GM12801 (cell line): ENCODE data around the gene CBLB.

Source experiments
- CTCF ChIP-seq: IDR thresholded peaks from one replicate; pipeline ENCODE4 v1.5.1; 2011; ENCODE audit warnings: control low read depth; ENCODE audit not compliant: insufficient read length; ENCODE audit errors: extremely low read depth

Gene CBLB

GRCh38 chr3:105731686-105732085 is 137.1 kb downstream of the CBLB start:
- TF ChIP-seq CTCF: no peak

DNA sequence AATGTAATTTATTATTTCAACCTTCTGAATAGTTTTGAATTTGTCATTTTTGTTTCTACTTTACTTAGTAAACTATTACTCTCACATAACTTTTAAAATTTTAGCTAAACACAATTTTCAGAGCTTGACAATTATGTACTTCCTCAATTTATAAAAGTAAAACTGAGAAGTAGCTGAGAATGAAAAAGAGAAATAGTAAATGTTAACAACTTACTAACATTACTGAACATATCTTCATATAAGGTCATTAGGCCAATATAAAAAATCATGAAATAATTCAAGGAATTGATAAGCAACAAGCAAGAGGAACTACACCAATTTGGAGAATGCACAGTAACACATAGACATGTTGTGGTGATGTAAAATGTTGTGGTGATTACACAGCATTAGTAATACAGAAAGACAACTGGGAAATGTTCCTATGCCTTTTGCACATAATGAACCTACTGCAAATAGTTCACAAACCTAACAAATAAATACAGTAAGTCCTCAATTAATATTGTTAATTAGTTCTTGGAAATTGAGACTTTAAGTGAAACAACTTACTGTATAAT is 137.9 kb downstream of the CBLB start:
- no peak for TF ChIP-seq CTCF

DNA sequence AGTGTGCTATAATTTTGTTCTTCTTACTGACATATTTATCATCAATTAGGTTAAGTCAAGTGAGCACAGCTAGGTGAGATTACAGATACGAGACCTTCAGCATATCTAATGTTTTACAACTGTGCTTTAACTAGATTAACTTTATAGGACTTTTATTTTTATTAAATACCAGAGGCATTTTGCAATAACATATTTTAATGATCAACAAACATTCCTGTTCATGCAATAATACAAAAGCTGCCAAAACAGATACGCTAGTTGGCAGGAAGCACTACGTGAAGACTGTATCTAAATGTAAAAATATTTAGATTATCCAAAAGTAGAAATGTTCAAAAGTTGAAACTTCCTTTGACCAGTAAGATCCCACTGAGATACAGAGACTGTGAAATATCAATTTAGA is 139.1 kb downstream of the CBLB start:
- no peak for TF ChIP-seq CTCF

DNA sequence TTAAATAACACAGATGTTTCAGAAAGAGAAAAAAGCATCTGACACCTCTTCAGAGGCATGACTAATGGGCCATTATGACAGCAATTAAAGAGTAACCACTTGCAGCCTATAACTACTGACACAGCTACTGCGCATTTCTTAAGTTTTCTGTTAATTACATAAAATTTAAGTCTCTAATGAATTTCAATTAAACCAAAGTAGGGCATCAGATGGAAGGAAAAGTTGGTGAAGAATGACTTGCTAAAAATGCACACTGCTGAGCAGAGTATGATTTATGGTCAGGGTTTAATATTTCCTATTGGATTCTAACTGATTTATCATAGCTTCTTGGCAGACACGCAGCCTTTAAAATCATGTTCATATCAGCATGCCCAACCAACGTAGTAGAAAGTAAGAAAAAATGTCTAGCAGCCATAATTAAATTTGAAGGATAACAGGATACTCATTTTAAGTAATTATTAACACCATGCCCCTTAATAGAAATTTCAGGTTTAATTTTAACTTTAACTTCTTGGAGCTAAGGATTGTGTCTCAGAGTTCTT is 140.0 kb downstream of the CBLB start:
- TF ChIP-seq CTCF: no peak

DNA sequence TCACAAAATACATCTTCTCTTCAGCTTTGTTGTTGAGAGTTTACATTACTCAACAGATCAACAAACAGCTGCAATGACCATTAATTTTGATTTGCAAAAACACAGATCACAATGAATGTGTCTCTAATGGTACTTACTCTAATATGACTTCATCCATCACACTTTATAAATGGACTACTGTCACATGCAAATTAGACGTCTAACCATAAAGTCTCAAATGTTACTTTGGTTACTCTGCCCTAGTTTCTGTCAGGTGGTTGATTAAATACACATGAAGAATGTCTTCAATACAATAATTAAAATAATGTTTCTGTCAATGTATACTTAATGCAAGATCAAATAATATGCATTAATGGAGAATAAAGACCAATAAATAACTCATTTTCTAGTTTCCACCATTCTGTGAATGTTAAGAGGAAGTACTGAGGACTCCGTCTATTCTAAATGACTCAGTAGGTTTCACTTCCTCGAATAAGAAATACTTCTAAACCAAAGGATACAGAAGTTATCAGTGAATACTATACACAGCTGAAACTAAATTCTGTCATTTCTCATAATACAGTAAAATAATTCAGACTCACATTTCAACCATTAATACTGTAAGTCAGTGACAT is 145.8 kb downstream of the CBLB start:
- no peak for TF ChIP-seq CTCF

DNA sequence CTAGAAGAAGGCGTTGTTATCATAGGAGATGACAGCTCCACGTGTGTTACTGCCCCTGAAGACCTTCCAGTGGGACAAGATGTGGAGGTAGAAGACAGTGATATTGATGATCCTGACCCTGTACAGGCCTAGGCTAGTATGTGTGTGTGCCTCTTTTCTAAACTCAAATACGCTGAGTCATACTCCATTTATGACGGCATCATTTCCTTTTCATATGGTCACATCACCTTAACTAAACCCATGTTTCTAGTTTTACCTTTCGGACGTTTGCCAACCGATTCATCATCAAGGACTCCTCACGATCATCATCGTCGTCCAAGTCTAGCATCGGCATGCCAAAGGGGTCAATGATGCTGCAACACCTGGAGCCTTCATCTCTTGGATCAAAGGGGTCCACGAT is 149.0 kb downstream of the CBLB start:
- no peak for TF ChIP-seq CTCF

DNA sequence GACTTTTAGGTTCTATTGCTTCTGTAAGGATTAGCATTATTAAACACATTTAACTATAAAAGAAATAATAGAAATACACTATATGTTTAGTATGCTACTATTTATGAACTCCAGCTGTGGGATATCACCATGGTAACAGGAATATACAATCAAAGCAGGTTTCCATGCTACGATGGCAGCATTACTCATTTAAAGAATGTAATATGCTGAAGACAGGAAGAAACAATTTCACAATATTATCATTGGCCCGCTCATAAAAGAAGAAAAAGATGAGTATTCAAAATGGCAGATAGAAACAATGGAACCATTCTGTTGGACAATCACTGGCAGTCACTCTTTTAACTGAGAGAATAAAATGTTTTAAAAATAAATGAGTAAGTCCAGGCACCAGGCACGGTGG is 153.4 kb downstream of the CBLB start:
- TF ChIP-seq CTCF: no peak
